ENCODE data around the gene BMP2K.

BMP2K gene

GRCh38 chr4:78938868-78939666 is 162.9 kb downstream of the BMP2K start, which contains the start of gene PAQR3:
PAQR3 (minus strand) TSS chr4:78939438; CDS start chr4:78939224, 214 bp downstream.
- DNase-seq, result peak; percentile 87

DNA sequence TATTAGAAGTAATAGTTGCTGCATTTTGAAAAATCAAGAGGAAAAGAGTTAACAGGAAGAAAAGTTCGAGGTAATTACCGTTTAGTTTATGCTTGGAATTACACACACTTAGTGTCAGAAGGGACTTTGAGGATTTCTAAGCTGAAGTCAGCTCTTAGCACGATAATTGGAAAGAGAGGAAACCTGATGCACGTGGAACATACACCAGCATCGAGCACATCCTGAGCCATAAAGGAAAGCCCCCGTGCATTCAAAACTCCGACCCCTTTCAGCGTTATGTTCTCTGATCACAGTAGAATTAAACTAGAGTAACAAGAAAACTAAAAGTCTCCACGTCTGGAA is 163.5 kb downstream of the BMP2K start:
- DNase-seq, result no peak

DNA sequence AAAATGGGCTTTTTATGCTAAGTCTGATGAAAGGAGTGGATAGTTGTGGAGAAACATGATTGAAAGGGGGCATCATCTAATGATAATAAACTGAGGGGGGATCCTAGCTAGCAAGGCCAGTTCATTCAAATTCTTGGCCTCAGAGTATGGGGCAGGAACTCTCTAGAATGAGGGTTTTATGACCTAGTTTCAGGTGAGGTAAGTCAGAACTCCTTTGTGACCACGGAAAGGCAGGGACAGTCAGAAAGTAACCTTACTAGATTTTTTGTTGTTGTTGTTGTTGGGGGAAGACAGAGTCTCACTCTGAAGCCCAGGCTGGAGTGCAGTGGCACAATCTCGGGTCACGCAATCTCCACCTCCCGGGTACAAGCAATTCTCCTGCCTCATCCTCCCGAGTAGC is 164.6 kb downstream of the BMP2K start:
- no peak for DNase-seq

DNA sequence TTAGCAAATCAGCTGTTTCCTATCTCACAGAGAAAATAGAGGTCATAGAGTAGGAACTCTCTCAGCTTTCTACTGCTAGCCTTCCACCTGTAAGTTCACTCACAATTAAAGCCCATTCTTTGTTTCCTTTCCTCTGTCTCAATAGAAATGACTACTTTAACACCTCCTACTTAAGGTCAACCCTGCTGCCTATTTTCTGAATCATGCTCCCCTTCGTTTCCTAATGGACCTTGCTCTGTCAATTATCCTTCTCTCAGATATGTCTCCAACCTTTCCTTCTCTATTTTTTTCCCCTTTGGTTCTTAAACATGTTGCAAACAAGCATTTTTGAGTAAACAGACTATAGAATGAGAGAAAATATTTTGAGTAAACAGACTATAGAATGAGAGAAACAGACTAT is 168.2 kb downstream of the BMP2K start:
- no peak for DNase-seq

GRCh38 chr4:78945651-78946179 is 169.6 kb downstream of the BMP2K start:
- DNase-seq, result no peak

GRCh38 chr4:78949735-78950134 is 173.6 kb downstream of the BMP2K start:
- DNase-seq, result no peak

GRCh38 chr4:78951862-78952472 is 175.8 kb downstream of the BMP2K start:
- no peak for DNase-seq

DNA sequence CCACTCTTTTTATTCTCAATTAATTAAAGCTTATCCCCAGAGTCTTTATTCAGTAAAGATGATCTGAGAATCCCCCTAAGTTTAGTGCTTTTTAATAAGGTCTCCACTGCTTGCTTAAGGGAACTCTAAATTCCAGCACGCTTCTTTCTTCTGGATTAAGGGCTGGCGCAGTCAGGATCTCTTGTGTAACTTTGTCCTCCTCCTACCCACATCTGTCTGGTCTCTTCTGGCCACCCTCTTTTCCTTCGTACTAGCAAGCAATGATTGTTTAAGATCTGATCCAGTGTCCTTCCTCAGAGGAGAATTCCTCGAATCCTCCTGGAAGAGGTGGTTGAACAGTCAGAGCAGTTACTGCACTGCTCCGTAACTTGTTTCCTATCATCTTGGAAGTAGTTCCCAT is 177.1 kb downstream of the BMP2K start:
- no peak for DNase-seq

- DNase-seq, result no peak
Measured at GRCh38 chr4:78953769-78954666, 177.9 kb downstream of the BMP2K start.

DNA sequence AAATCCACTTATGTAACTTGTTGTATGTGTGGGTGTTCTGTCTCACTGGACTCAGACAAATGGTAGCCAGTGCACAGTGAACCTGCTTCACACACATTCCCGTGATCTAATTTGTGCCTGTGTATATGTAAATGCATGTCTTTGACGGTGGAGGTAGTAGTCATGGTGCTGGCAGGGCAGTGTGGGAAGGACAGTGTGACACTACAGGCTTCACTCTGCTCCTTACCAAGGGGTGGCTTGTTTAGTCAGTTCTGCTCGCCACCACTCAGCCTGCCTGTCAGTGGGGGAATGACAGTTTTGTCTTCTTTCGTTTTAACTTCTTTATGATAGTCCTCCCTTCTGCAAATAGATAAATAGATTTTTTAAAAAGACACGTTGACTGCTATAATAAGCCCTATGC is 180.8 kb downstream of the BMP2K start:
- no peak for DNase-seq

DNA sequence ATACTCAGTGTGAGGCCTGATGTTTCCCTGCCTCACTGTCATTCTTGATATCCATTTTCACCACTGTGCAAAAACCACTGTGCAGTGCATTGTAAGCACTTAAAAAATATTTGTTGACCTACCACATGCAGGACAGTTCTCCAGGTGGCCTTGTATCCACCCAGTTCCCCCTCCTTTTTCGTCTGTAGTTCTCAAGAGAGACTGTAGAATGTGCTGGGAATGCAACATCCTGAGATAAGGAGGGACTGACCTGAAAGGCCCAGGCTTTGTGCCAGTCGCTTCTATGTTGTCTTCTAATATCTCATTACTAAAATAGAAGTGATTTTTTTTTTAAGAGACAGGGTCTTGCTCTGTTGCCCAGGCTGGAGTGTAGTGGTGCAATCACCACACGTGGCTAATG is 184.8 kb downstream of the BMP2K start:
- no peak for DNase-seq

Measured in stimulated activated CD4-positive, alpha-beta T cell treated with anti-CD3 and anti-CD28 coated beads, Interleukin-12 subunit alpha, Interleukin-12 subunit beta, amount 100 ng/mL, for 4 hours (primary cell).